Retinal pigment epithelial cell (primary cell): ENCODE measurements around the gene DALRD3.
"Not testable (repeated sequence)": the region's sequence is repeated elsewhere in the genome, so short reads cannot be mapped to it uniquely, and the experiment has no call there.

Experiments
- DNase-seq: peaks from one replicate; pipeline ENCODE4 v3.0.0-alpha.2; 2010; ENCODE audit warnings: low read depth
- H3K4me3 ChIP-seq: 2 replicates; pipeline ENCODE4 v1.5.1; 2011; ENCODE audit warnings: mild to moderate bottlenecking, low read length, control low read depth, moderate library complexity
- TF ChIP-seq, protein P1 (sequence below): conservative IDR thresholded peaks from 2 replicates; pipeline ENCODE4 v1.5.1; 2011; ENCODE audit warnings: low read depth, low read length, control low read depth, inconsistent platforms

Gene DALRD3

DNA sequence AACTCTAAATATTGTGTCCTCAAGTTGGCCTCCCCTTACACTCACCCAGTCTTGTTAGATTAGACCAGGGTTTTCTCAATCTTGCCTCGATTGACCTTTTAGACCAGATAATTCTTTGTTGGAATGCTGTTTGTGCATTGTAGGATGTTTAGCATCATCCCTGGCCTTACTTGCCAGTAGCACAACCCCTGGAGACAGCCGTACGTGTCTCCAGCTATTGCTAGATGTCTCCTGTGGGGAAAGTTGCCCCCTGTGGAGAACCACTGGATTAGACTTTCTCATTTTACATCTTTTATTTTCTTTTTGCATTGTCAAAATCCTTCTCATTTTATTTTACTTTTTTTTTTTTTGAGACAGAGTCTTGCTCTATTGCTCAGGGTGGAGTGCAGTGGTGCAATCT, 9.0 kb downstream of the DALRD3 start:
- DNase-seq = no peak
- no peak overlapping the region for H3K4me3 ChIP-seq

DNA sequence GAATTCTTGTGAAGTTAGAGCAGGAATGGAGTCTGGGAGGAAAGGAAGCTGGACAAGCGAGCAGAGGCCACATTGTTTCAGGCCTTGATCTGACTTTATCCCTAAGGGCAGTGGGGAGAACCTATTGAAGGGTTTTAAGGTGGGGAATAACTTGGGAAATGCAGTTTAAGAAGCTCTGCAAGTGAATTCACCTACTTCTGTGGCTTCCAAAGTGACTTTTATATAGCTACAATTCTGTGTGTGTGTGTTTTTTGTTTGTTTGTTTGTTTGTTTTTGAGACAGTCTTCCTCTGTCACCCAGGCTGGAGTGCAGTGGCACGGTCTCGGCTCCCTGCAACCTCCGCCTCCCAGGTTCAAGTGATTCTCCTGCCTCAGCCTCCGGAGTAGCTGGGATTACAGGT, 9.8 kb downstream of the DALRD3 start:
- H3K4me3 ChIP-seq = peak overlapping the region; percentile 76

More for the DNA sequence above, 9.0 kb downstream of the DALRD3 start:
- TF ChIP-seq, protein P1, sequence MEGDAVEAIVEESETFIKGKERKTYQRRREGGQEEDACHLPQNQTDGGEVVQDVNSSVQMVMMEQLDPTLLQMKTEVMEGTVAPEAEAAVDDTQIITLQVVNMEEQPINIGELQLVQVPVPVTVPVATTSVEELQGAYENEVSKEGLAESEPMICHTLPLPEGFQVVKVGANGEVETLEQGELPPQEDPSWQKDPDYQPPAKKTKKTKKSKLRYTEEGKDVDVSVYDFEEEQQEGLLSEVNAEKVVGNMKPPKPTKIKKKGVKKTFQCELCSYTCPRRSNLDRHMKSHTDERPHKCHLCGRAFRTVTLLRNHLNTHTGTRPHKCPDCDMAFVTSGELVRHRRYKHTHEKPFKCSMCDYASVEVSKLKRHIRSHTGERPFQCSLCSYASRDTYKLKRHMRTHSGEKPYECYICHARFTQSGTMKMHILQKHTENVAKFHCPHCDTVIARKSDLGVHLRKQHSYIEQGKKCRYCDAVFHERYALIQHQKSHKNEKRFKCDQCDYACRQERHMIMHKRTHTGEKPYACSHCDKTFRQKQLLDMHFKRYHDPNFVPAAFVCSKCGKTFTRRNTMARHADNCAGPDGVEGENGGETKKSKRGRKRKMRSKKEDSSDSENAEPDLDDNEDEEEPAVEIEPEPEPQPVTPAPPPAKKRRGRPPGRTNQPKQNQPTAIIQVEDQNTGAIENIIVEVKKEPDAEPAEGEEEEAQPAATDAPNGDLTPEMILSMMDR = no peak

DNA sequence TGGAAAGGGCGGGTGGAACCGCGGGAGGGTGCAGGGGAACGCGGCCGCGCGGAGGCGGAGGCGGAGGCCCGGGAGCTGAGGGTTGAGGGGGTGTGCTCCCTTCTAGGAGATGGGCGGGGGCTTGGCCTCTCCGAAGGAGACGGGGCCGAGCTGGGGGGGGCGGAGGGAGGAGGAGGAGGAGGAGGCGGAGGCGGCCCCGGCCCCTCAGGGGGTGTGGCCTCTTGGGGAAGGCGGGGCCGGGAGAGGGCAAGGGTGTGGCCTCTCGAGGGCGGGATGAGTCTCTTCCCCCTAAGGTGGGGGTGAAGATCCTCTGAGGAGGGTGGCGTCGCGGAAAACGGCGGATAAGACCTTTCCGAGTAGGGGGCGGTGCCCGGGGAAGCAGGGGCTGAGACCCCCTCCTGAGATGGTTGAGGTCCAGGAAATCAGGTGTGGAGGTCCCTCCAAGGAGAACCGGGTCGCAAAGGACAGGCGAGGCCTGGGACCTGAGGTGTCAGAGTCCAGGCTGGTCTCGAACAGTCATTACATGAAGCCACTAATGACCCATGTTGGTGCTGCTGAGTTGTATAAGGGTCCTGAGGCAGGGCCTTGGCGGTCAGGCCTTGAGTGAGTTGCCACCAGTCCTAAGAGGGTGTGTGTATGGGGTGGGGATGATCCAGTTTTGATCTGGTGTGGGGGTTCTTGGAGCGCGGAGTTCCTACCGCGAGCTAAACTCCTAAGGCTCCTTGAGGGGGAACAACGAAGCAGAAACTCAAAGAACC, 10.4 kb downstream of the DALRD3 start:
- DNase-seq = no peak
- TF ChIP-seq, protein P1 = no peak
- peak overlapping the region; percentile 76 for H3K4me3 ChIP-seq

More for the DNA sequence above, 9.8 kb downstream of the DALRD3 start:
- DNase-seq = not testable (repeated sequence)

DNA sequence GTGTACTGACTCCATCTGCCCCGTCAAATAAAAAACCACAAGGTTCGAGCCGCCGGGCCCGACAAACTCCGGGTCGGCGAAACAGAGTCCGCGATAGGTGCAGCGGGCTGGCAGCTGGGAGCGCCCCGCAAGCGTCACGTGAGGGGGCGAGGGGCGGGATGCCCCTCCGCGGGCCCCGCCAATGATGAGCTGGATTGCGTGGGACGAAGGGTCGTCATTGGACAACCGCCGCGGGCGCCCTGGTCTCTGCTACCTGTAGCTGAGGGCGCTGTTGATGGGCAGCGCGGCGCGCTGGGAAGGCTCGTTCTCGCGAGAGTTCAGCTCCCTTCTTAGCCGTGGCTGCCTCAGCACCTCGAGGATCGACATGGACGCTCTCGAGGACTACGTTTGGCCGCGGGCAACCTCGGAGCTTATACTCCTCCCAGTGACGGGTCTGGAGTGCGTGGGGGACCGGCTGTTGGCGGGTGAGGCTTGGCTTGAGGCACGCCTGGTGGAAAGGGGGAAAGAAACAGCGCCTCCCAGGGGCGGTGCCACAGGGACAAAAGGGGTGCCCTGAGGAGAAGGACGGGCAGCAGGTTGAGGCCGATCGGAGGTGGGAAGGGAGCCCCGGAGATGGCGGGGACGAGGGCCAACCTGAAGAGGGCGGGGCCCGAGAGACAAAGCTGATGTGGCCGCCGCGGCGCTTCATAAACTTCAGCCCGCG, 11.2 kb downstream of the DALRD3 start, which contains the start of gene WDR6:
Gene WDR6, plus strand, starts transcription at position 324 of the 703 bp plus-strand sequence. Its CDS starts 41 bp downstream, at position 365.
- DNase-seq = peak; percentile 94
- TF ChIP-seq, protein P1 = peak; percentile 51
- H3K4me3 ChIP-seq = peak within 1 kb of the TSS; percentile 76

DNA sequence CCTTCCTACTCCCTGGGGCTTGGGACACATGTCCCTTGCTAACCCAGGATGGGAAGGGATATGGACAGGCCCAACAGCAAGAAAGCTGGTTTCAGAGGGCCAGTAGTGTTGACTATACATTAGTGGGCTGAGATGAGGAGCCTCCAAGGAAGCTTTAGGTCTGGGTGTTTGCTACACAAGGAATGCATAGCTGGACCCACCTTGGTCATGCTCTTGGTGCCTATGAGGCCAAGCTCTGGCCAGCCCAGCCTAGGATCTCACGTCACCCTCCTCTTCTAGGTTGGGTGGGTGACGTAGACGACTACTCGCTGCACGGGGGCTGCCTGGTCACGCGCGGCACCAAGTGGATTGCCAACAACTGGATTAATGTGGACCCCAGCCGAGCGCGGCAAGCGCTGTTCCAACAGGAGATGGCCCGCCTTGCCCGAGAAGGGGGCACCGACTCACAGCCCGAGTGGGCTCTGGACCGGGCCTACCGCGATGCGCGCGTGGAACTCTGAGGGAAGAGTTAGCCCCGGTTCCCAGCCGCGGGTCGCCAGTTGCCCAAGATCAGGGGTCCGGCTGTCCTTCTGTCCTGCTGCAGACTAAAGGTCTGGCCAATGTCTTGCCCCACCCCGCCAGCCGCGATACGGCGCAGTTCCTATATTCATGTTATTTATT, 11.8 kb downstream of the DALRD3 start:
- DNase-seq = peak; percentile 77
- H3K4me3 ChIP-seq = peak overlapping the region; percentile 76
- TF ChIP-seq, protein P1 = no peak

DNA sequence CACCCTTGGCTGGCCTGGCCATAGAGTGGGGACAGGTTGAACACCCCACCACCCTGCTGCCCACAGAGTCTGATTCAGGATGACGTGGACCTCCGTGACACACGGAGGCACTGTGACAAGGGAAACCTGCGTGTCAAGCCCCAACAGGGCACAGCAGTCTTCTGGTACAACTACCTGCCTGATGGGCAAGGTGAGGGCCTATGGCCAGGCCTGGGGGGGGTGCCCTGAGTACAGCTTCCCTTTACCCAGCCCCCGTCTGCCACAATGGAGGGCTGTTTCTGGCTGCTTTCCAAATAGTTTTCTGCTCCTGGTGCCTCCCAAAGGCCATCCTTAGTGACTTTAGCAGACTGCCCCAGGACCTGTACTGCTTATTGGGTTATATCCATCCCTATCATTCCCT, 12.4 kb downstream of the DALRD3 start:
- peak overlapping the region; percentile 76 for H3K4me3 ChIP-seq
- no peak for DNase-seq
- TF ChIP-seq, protein P1 = no peak

DNA sequence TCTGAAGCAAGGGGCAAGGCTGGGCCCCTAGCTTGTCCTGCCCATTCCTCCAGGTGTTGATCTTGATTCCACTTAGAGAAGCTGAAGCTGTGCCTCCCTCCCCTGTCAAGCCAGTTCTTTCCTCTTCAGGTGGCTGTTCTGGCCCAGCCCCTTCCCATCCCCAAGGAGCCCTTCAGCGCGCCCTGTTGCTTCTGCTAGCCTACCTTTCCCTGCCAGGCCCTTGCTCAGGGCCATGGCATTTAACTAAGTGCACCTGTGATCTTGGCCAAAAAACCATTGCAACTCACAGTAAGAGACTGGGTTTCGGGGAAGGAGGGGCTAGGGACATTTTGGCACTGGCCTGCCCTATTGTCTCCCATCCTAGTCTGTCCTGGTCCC, 13.1 kb downstream of the DALRD3 start:
- TF ChIP-seq, protein P1 = no peak
- H3K4me3 ChIP-seq = no peak overlapping the region
- DNase-seq = no peak
